ENCODE data around the gene OR14A16.

Gene OR14A16

GRCh38 chr1:247843411-247843810, 19.5 kb upstream of the OR14A16 start:
- no peak overlapping the region for H3K4me2 ChIP-seq
- no peaks in the 10 kb centered on the region for H3K79me2 ChIP-seq (ENCODE audit: insufficient read depth, low read depth)
- TF ChIP-seq CTCF (conservative IDR thresholded peaks at IDR 0.05; ENCODE audit: low read depth, low read length) = no peak
- no peaks in the 10 kb centered on the region for H4K20me1 ChIP-seq (ENCODE audit: insufficient read depth)
- H3K4me3 ChIP-seq (IDR thresholded peaks at IDR 0.05; ENCODE audit: insufficient read depth, low read depth, low read length) = no peak overlapping the region
- H3K36me3 ChIP-seq (ENCODE audit: insufficient read depth) = no peaks in the 10 kb centered on the region
- H3K9ac ChIP-seq = no peak overlapping the region
- H2AFZ ChIP-seq (ENCODE audit: low read depth) = no peak overlapping the region
- no peak overlapping the region for H3K27ac ChIP-seq
- H3K4me1 ChIP-seq (ENCODE audit: low read depth, poor library complexity, severe bottlenecking) = no peaks in the 10 kb centered on the region
- no peaks in the 10 kb centered on the region for H3K27me3 ChIP-seq (ENCODE audit: insufficient read depth, low read depth)

- no peak for TF ChIP-seq CTCF (conservative IDR thresholded peaks at IDR 0.05; ENCODE audit: low read depth, low read length)
- H3K4me3 ChIP-seq (IDR thresholded peaks at IDR 0.05; ENCODE audit: insufficient read depth, low read depth, low read length) = no peak within 1 kb of the TSS
- H3K27ac ChIP-seq = no peak within 1 kb of the TSS
- no peaks in the 10 kb centered on the region for H3K79me2 ChIP-seq (ENCODE audit: insufficient read depth, low read depth)
- H3K27me3 ChIP-seq (ENCODE audit: insufficient read depth, low read depth) = no peaks in the 10 kb centered on the region
- H3K4me1 ChIP-seq (ENCODE audit: low read depth, poor library complexity, severe bottlenecking) = no peaks in the 10 kb centered on the region
- no peak within 1 kb of the TSS for H2AFZ ChIP-seq (ENCODE audit: low read depth)
- H3K9ac ChIP-seq = no peak within 1 kb of the TSS
- H3K36me3 ChIP-seq (ENCODE audit: insufficient read depth) = no peaks in the 10 kb centered on the region
- no peaks in the 10 kb centered on the region for H4K20me1 ChIP-seq (ENCODE audit: insufficient read depth)
- no peak within 1 kb of the TSS for H3K4me2 ChIP-seq
Observed at GRCh38 chr1:247841796-247842195, 17.9 kb upstream of the OR14A16 start, which contains the start of gene OR11L1. TSS of gene OR11L1 (minus strand) at chr1:247841896. CDS start at chr1:247841896, 0 bp downstream.

- H3K27ac ChIP-seq = no peak overlapping the region
- H3K9ac ChIP-seq = no peak overlapping the region
- no peaks in the 10 kb centered on the region for H3K4me1 ChIP-seq (ENCODE audit: low read depth, poor library complexity, severe bottlenecking)
- no peaks in the 10 kb centered on the region for H3K36me3 ChIP-seq (ENCODE audit: insufficient read depth)
- H4K20me1 ChIP-seq (ENCODE audit: insufficient read depth) = no peaks in the 10 kb centered on the region
- H3K27me3 ChIP-seq (ENCODE audit: insufficient read depth, low read depth) = no peaks in the 10 kb centered on the region
- H2AFZ ChIP-seq (ENCODE audit: low read depth) = no peak overlapping the region
- no peak overlapping the region for H3K4me2 ChIP-seq
- H3K4me3 ChIP-seq (IDR thresholded peaks at IDR 0.05; ENCODE audit: insufficient read depth, low read depth, low read length) = no peak overlapping the region
- H3K79me2 ChIP-seq (ENCODE audit: insufficient read depth, low read depth) = no peaks in the 10 kb centered on the region
- TF ChIP-seq CTCF (conservative IDR thresholded peaks at IDR 0.05; ENCODE audit: low read depth, low read length) = no peak
Observed at GRCh38 chr1:247840818-247841217, 16.9 kb upstream of the OR14A16 start.

- Histone ChIP-seq H3K4me3 (IDR thresholded peaks at IDR 0.05; ENCODE audit: insufficient read depth, low read depth, low read length) (no peak overlapping the region), H3K9ac (no peak overlapping the region), H3K79me2 (ENCODE audit: insufficient read depth, low read depth) (no peaks in the 10 kb centered on the region), H3K4me2 (no peak overlapping the region), H3K36me3 (ENCODE audit: insufficient read depth) (no peaks in the 10 kb centered on the region), H3K27me3 (ENCODE audit: insufficient read depth, low read depth) (no peaks in the 10 kb centered on the region), H4K20me1 (ENCODE audit: insufficient read depth) (no peaks in the 10 kb centered on the region), H2AFZ (ENCODE audit: low read depth) (no peak overlapping the region), H3K27ac (no peak overlapping the region), H3K4me1 (ENCODE audit: low read depth, poor library complexity, severe bottlenecking) (no peaks in the 10 kb centered on the region)
- no peak for TF ChIP-seq CTCF (conservative IDR thresholded peaks at IDR 0.05; ENCODE audit: low read depth, low read length)
Observed at GRCh38 chr1:247833601-247834000, 9.7 kb upstream of the OR14A16 start.

Measured in KMS-11 (cell line).